Effector memory CD8-positive, alpha-beta T cell (primary cell): ENCODE data around the gene FRYL.

Experiments used
- ATAC-seq: fragments of 150-1000 bp; cut with Tn5 transposase; replicated peaks from 2 replicates; pipeline ENCODE4 v1.10.0; 2021; ENCODE audit warnings: mild to moderate bottlenecking, moderate library complexity
- DNase-seq, 3 experiments: peaks; one replicate each; pipeline ENCODE4 v3.0.0; 2021
- H3K27ac Mint-ChIP-seq, 2 donors: one replicate each; pipeline ENCODE4 v1.8.0; 2022; ENCODE audit warnings: mild to moderate bottlenecking in 2 of 2, mixed read lengths in 2 of 2, moderate library complexity in 2 of 2
- H3K27me3 Mint-ChIP-seq, 2 donors: one replicate each; pipeline ENCODE4 v1.8.0; 2022; ENCODE audit warnings: mixed read lengths in 2 of 2
- H3K36me3 Mint-ChIP-seq: one replicate; pipeline ENCODE4 v1.8.0; 2022; ENCODE audit warnings: mild to moderate bottlenecking, moderate library complexity, mixed read lengths; ENCODE audit not compliant: insufficient read depth
- H3K4me1 Mint-ChIP-seq, 2 donors: one replicate each; pipeline ENCODE4 v1.8.0; 2022; ENCODE audit warnings: low read depth in 2 of 2, mixed read lengths in 2 of 2
- H3K4me3 Mint-ChIP-seq, 2 donors: one replicate each; pipeline ENCODE4 v1.8.0; 2022; ENCODE audit warnings: mild to moderate bottlenecking in 2 of 2, mixed read lengths in 2 of 2, moderate library complexity in 2 of 2
- H3K9me3 Mint-ChIP-seq, 2 donors: one replicate each; pipeline ENCODE4 v1.8.0; 2022; ENCODE audit warnings: mixed read lengths in 2 of 2

FRYL gene

DNA sequence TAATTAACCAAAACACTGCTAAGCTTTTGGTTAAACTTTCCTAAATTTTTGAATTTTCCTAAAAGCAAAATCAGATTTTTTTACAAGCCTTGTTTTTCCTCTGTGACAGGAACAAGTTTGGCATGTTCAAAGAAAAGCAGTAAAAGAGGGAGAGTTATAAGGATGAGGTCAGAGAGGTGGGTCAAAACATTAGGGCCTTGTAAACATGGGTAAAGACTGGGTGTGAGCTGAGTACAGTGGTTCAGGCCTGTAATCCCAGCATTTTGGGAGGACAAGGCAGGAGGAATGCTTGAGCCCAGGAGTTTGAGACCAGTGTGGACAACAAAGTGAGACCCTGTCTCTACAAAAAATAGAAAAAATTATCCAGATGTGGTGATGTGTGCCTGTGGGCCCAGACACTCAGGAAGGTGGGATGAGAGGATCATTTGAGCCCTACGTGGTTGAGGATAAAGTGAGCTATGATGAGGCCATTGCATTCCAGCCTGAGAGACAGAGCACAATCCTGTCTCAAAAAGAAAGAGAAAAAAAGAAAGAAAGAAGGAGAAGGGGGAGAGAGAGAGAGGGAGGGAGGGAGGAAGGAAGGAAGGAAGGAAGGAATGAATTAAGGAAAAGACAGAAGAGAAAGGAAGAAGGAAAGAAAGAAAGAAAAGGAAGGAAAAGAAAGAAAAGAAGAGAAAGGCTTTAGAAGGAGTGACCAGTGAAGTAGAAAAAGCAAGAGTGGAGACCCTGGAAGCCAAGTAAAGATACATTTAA, 17.0 kb upstream of the FRYL start:
- no peaks in the 10 kb centered on the region for H3K4me1 Mint-ChIP-seq
- H3K27me3 Mint-ChIP-seq, result peaks cover 6 to 11% of the 10 kb centered on the region in 2 donors
- H3K36me3 Mint-ChIP-seq, result no peaks in the 10 kb centered on the region
- ATAC-seq (no peak), DNase-seq (no peak)
- no peaks in the 10 kb centered on the region for H3K9me3 Mint-ChIP-seq
- H3K27ac Mint-ChIP-seq, result no peak overlapping the region
- H3K4me3 Mint-ChIP-seq, result no peak overlapping the region

DNA sequence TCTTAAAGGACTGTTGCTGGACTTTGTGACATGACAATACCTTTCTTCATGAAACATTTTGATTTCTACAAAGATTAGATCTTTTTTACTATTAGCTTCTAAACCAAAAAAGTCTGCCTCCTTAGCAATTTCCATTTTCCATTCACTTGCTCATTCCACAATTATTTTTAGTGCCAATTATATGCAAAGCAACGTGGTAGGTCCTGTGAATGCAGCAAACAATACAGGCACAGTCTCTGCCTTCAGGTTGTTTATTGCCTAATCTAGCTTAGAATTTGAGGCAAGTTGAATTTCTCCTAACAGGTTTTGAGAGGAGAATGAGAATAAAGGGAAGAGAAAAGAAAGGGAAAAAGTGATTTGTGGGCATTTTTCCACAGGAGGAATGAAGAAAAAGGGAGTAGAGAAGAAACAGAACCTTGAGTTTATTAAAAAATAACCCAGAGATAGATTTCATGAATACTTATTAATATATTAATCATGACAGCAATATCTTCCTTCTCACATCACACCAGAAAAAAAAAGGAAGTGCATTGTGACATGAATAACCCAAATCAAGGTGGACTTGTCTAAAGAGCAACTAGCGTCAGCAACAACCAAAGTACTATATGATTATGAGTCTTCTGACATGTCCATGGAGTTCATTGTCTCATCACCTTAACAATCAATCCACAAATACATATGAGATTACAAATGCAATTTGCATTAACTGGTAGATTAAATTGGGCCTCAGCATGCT, 16.3 kb upstream of the FRYL start:
- no peaks in the 10 kb centered on the region for H3K36me3 Mint-ChIP-seq
- H3K27ac Mint-ChIP-seq, result no peak overlapping the region
- ATAC-seq, result no peak
- no peaks in the 10 kb centered on the region for H3K4me1 Mint-ChIP-seq
- DNase-seq, result no peak
- H3K4me3 Mint-ChIP-seq, result no peak overlapping the region
- H3K9me3 Mint-ChIP-seq, result no peaks in the 10 kb centered on the region
- peaks cover 6 to 11% of the 10 kb centered on the region in 2 donors for H3K27me3 Mint-ChIP-seq

DNA sequence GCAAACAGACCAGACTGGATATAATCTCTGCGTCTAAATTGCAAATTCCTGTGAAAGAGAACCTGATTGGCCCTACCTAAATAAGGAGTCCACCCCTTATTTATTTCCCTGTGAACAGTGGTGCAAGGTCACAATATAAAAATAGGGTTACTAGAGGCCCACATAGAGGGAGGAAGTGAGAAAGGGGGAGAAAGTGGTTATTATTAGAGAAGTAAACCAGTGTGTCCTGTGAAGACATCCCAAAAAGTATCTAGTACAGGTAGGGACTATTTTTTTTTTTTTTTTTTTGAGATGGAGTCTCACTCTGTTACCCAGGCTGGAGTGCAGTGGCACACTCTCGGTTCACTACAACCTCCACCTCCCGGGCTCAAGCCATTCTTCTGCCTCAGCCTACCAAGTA, 15.0 kb upstream of the FRYL start:
- Mint-ChIP-seq H3K4me3 (no peak overlapping the region), H3K9me3 (no peaks in the 10 kb centered on the region), H3K27me3 (peaks cover 6 to 11% of the 10 kb centered on the region in 2 donors), H3K27ac (no peak overlapping the region), H3K36me3 (no peaks in the 10 kb centered on the region), H3K4me1 (no peaks in the 10 kb centered on the region)
- ATAC-seq (no peak), DNase-seq (no peak)

DNA sequence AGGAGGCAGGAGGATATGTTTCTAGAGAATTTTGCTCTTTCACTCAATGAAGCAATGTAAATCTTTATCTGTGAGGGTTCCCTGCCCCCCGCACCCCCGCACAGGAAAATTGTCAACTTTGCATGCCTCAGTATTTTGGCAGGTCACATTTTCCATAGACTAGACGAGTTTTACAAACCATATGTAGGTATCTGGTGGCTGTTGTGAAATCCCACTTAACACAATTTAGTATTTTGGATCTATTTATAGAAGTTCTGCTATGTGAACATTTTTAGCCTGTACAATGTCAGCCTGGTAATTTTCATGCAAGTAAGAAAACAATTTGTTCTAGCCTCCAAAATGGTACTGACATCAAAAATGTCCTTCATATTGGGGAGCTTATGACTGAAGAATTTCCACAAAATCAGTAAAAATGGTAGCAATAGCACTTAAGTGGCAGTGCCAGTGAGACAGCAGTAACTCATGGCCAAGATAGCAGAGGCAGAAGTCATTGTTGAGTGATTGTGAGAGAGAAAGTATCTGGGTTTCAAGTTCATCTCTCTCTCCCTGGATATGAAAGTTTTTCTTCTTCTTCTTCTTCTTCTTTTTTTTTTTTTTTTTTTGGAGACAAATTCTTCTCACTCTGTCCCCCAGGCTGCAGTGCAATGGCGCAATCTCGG, 12.4 kb upstream of the FRYL start:
- Mint-ChIP-seq H3K27ac (no peak overlapping the region), H3K9me3 (no peaks in the 10 kb centered on the region), H3K36me3 (no peaks in the 10 kb centered on the region), H3K27me3 (no peaks in the 10 kb centered on the region), H3K4me1 (no peaks in the 10 kb centered on the region), H3K4me3 (no peak overlapping the region)
- ATAC-seq (no peak), DNase-seq (no peak)

DNA sequence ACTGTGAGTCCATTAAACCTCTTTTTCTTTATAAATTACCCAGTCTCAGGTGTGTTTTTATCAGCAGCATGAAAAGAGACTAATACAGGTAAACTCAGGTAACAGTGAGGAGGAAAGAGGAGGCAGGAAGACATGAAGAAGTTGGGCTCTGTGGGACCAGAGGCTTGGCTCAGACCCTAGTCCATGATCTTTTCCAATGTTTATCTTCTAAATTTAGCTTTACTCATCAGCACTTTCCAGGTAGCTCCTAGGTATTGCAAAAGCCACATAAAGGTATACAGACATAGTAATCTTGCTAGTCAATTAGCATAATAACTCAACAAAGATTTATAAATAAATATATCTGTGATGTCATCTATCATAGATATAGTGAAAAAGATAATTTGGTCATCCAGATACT, 11.2 kb upstream of the FRYL start:
- H3K27ac Mint-ChIP-seq, result no peak overlapping the region
- H3K27me3 Mint-ChIP-seq, result no peaks in the 10 kb centered on the region
- H3K4me1 Mint-ChIP-seq, result no peaks in the 10 kb centered on the region

DNA sequence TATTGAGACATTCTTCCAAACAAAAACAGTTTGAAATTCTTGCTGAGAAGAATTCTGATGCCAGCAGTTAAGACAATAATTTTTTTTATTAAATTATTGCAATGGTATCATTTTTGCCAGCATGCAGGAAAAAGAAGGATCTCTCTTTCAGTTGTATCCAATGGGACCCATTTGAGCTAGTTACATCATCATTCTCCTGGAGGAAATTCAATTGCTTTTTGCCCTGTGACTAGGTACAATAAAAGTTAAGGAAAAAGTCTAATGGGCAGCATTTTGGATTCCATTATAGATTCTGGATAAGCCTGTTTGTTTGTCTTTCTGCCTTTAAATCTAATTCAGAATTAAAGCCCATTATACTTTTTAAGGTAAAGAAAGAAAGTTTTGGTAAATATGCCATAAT, 10.5 kb upstream of the FRYL start:
- H3K27me3 Mint-ChIP-seq, result no peaks in the 10 kb centered on the region
- H3K36me3 Mint-ChIP-seq, result no peaks in the 10 kb centered on the region
- H3K27ac Mint-ChIP-seq, result no peak overlapping the region
- DNase-seq, result no peak
- ATAC-seq, result no peak
- H3K4me1 Mint-ChIP-seq, result no peaks in the 10 kb centered on the region
- H3K9me3 Mint-ChIP-seq, result no peaks in the 10 kb centered on the region
- H3K4me3 Mint-ChIP-seq, result no peak overlapping the region

More for the DNA sequence above, 11.2 kb upstream of the FRYL start:
- H3K9me3 Mint-ChIP-seq, result no peaks in the 10 kb centered on the region
- H3K36me3 Mint-ChIP-seq, result no peaks in the 10 kb centered on the region
- no peak for DNase-seq
- no peak for ATAC-seq
- no peak overlapping the region for H3K4me3 Mint-ChIP-seq

- Mint-ChIP-seq H3K4me3 (no peak overlapping the region), H3K27me3 (no peaks in the 10 kb centered on the region), H3K27ac (no peak overlapping the region), H3K36me3 (no peaks in the 10 kb centered on the region), H3K4me1 (no peaks in the 10 kb centered on the region), H3K9me3 (no peaks in the 10 kb centered on the region)
- DNase-seq, result no peak
- no peak for ATAC-seq
Measured at GRCh38 chr4:48787056-48787455, 7.0 kb upstream of the FRYL start.

- no peak overlapping the region for H3K4me3 Mint-ChIP-seq
- H3K27me3 Mint-ChIP-seq, result no peaks in the 10 kb centered on the region
- H3K4me1 Mint-ChIP-seq, result no peaks in the 10 kb centered on the region
- no peaks in the 10 kb centered on the region for H3K9me3 Mint-ChIP-seq
- H3K36me3 Mint-ChIP-seq, result no peaks in the 10 kb centered on the region
- ATAC-seq (no peak), DNase-seq (no peak)
- H3K27ac Mint-ChIP-seq, result no peak overlapping the region
Measured at GRCh38 chr4:48786549-48786948, 6.5 kb upstream of the FRYL start.

GRCh38 chr4:48785302-48785701, 5.2 kb upstream of the FRYL start:
- H3K36me3 Mint-ChIP-seq, result peaks cover 2% of the 10 kb centered on the region
- DNase-seq (no peak), ATAC-seq (no peak)
- no peaks in the 10 kb centered on the region for H3K27me3 Mint-ChIP-seq
- no peak overlapping the region for H3K4me3 Mint-ChIP-seq
- no peak overlapping the region for H3K27ac Mint-ChIP-seq
- no peaks in the 10 kb centered on the region for H3K9me3 Mint-ChIP-seq
- H3K4me1 Mint-ChIP-seq, result peaks cover 3 to 6% of the 10 kb centered on the region in 2 donors

DNA sequence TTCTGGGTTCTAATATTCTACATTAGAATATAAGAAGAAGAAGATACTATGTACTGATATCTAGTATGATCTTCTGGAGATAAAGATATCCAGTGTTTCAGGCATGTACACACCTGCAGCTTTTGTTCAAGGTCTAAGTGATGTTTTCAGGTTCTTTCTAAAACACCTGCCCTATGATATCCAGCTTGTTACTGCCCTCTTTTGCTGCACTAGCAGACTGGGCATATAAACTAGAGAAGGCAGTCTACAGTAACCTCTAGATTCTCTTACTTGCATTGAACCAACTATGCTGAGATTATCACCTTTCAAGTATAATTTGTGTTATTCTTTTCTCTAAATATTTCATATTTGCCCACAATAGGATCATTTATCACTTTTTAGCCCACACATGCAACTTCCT, 1.9 kb upstream of the FRYL start:
- Mint-ChIP-seq H3K27me3 (no peaks in the 10 kb centered on the region), H3K36me3 (peaks cover 14% of the 10 kb centered on the region), H3K4me3 (no peak overlapping the region), H3K4me1 (peaks cover 13 to 26% of the 10 kb centered on the region in 2 donors), H3K9me3 (no peaks in the 10 kb centered on the region), H3K27ac (no peak overlapping the region)
- DNase-seq, result no peak
- ATAC-seq, result no peak

DNA sequence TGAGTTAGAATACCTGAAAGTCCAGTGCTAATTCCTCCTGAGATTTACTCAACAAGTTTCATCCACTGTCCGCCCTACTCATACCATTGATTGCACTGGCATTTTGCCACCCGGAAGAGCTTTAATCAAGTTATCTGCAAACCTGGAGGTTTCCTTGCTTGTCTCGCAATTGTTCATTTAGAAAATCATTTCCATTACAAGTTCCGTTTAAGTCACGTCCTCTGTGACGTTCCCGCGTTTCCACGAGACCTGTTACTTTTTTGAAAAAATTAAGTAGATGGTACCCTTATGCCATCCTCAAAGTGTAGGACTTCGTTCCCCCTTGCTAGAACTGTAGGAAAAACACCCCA, 761 bp upstream of the FRYL start:
- DNase-seq (peak; percentile 8 to 23 (median 16)), ATAC-seq (no peak)
- H3K27me3 Mint-ChIP-seq, result no peaks in the 10 kb centered on the region
- H3K36me3 Mint-ChIP-seq, result peaks cover 14% of the 10 kb centered on the region
- H3K4me1 Mint-ChIP-seq, result peaks cover 18 to 34% of the 10 kb centered on the region in 2 donors
- peak overlapping the region; percentile 79 to 87 for H3K4me3 Mint-ChIP-seq
- peak overlapping the region; percentile 56 to 82 for H3K27ac Mint-ChIP-seq
- H3K9me3 Mint-ChIP-seq, result no peaks in the 10 kb centered on the region

DNA sequence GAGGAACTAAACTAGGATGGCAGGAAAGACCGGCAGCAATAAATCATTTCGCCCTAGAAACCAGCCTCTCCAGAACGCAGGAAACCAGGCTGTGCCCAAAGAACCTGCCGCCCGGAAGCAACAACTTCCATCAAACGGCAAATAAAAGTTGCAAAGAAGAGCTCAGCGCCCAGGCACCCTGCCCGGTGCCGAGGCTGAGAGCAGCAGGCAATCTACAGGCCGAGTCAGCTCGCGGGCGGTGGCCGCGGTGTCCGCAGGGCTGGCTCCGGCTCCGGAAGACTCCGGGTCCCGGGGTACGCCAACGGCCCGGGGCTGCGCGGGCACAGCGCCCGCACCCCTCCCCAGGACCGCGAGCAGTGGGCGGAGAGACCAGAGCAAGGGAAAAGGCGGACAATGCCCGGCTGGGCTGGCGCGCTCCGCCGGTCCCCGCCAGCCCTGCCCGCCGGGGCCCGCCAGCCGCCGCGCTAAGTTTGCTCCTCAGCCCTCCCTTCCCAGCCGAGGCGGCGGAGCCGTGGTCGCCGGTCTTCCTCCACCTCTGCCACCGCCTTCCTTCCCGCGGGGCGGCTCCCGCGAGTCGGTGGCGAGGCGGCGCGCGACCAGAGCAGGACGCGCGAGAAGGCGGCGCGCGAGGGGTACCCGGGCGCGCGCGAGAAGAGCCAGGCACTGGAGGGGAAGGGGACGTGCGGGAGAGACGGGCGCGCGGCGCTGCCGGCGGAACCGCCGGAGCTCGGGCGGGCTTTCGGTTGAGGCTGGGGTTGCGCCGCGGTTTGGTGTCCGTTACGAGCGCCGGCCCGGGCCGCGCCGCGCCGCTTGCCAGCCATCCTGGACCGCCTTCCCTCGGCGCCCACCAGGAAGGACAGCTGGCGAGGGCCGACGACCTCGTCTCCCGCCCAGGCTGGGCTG, 733 bp downstream of the FRYL start:
- no peaks in the 10 kb centered on the region for H3K27me3 Mint-ChIP-seq
- DNase-seq, result peak; percentile 67 to 73 (median 69)
- peaks cover 18 to 46% of the 10 kb centered on the region in 2 donors for H3K4me1 Mint-ChIP-seq
- peak overlapping the region; percentile 79 to 87 for H3K4me3 Mint-ChIP-seq
- H3K27ac Mint-ChIP-seq, result peak overlapping the region; percentile 82 to 93
- peaks cover 18% of the 10 kb centered on the region for H3K36me3 Mint-ChIP-seq
- peak; percentile 52 for ATAC-seq
- H3K9me3 Mint-ChIP-seq, result no peaks in the 10 kb centered on the region

DNA sequence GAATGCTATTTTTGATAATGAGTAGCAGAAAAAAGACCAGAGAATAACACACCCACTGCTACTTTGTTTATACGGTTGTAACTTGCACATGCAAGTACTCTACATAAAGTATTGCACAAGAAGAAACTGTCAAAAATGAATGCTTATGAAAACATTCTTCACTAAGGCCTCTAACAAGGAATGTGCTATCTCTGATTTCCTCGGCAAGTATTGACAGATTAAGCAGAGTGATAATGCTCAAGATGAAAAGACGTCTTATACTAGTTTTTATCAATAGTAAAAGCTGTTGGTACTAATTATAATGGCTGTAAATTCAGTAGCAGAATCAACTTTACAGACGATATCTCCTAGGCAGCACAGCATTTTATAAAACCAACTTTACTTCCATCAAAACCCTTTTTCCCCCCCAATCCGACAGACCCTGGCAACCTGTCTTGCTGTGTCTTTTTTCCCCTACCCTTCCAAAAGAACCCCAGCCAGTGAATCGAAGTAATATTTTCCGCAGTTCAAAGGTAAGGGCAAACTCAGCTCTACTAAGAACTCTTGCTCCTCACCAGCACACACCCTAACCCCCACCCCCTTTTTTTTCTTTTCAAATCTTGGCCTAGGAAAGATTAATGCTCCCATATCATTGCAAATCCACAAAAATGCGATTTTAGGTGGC, 1.5 kb downstream of the FRYL start:
- Mint-ChIP-seq H3K4me3 (peak overlapping the region; percentile 79 to 87), H3K27ac (peak overlapping the region; percentile 82 to 93), H3K36me3 (peaks cover 18% of the 10 kb centered on the region), H3K9me3 (no peaks in the 10 kb centered on the region), H3K27me3 (no peaks in the 10 kb centered on the region), H3K4me1 (peaks cover 20 to 48% of the 10 kb centered on the region in 2 donors)
- DNase-seq (no peak), ATAC-seq (no peak)
